Ishikawa (cell line): ENCODE results near the gene EGFLAM.

Experiments
- CEBPB ChIP-seq: IDR thresholded peaks from 2 replicates; pipeline ENCODE4 v1.6.1; 2012
- CREB1 ChIP-seq: IDR thresholded peaks from 2 replicates; pipeline ENCODE4 v1.6.1; 2012; ENCODE audit warnings: low read depth
- EGR1 ChIP-seq: IDR thresholded peaks from 2 replicates; pipeline ENCODE4 v1.6.1; 2012
- EP300 ChIP-seq: IDR thresholded peaks from 2 replicates; pipeline ENCODE4 v1.6.1; 2012; ENCODE audit warnings: borderline replicate concordance
- FOXM1 ChIP-seq: IDR thresholded peaks from 2 replicates; pipeline ENCODE4 v1.6.1; 2012; ENCODE audit warnings: low read depth, borderline replicate concordance
- RAD21 ChIP-seq: IDR thresholded peaks from 2 replicates; pipeline ENCODE4 v1.6.1; 2012; ENCODE audit warnings: low read depth
- REST ChIP-seq: IDR thresholded peaks from 2 replicates; pipeline ENCODE4 v1.6.1; 2012; ENCODE audit warnings: low read depth, mild to moderate bottlenecking
- TAF1 ChIP-seq: IDR thresholded peaks from 2 replicates; pipeline ENCODE4 v1.6.1; 2012; ENCODE audit warnings: low read depth, mild to moderate bottlenecking
- TCF12 ChIP-seq: IDR thresholded peaks from 2 replicates; pipeline ENCODE4 v1.6.1; 2012; ENCODE audit warnings: low read depth
- TEAD4 ChIP-seq: IDR thresholded peaks from 2 replicates; pipeline ENCODE4 v1.6.1; 2012
- USF1 ChIP-seq: IDR thresholded peaks from 2 replicates; pipeline ENCODE4 v1.6.1; 2012
- YY1 ChIP-seq: IDR thresholded peaks from 2 replicates; pipeline ENCODE4 v1.6.1; 2012; ENCODE audit warnings: low read depth
- ZBTB7A ChIP-seq: IDR thresholded peaks from 2 replicates; pipeline ENCODE4 v1.6.1; 2012; ENCODE audit warnings: low read depth
- TF ChIP-seq, protein P1 (sequence below): IDR thresholded peaks from 2 replicates; pipeline ENCODE4 v1.6.1; 2012

- no peak for TF ChIP-seq REST
- no peak for TF ChIP-seq FOXM1
- TF ChIP-seq USF1, result no peak
- TF ChIP-seq ZBTB7A, result no peak
- no peak for TF ChIP-seq TCF12
- TF ChIP-seq, protein P1, sequence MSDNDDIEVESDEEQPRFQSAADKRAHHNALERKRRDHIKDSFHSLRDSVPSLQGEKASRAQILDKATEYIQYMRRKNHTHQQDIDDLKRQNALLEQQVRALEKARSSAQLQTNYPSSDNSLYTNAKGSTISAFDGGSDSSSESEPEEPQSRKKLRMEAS, result no peak
- TF ChIP-seq EP300, result no peak
- TF ChIP-seq TAF1, result no peak
- no peak for TF ChIP-seq YY1
- TF ChIP-seq CREB1, result no peak
- no peak for TF ChIP-seq EGR1
- no peak for TF ChIP-seq CEBPB
- no peak for TF ChIP-seq RAD21
- no peak for TF ChIP-seq TEAD4
Measured at GRCh38 chr5:38346593-38346992, 88.2 kb downstream of the EGFLAM start.
